ENCODE measurements around the gene ING1.
"Not testable (repeated sequence)": the region's sequence is repeated elsewhere in the genome, so short reads cannot be mapped to it uniquely, and the experiment has no call there.

DNA sequence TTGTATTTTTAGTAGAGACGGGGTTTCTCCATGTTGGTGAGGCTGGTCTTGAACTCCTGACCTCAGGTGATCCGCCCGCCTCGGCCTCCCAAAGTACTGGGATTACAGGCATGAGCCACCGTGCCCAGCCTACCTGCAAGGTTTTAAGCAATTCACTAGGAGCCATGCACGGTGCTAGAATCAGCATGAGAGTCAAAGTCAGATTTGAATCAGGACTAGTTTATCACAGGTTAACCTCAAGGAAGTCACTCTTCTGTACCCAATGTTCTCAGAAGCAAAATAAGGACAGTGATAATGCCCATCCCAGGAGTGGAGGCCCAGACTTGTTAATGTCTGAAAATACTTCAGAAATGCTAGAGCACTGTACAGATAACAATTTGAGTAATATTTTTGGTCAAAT lies 12.7 kb downstream of the ING1 start:
- TF ChIP-seq, protein P1, sequence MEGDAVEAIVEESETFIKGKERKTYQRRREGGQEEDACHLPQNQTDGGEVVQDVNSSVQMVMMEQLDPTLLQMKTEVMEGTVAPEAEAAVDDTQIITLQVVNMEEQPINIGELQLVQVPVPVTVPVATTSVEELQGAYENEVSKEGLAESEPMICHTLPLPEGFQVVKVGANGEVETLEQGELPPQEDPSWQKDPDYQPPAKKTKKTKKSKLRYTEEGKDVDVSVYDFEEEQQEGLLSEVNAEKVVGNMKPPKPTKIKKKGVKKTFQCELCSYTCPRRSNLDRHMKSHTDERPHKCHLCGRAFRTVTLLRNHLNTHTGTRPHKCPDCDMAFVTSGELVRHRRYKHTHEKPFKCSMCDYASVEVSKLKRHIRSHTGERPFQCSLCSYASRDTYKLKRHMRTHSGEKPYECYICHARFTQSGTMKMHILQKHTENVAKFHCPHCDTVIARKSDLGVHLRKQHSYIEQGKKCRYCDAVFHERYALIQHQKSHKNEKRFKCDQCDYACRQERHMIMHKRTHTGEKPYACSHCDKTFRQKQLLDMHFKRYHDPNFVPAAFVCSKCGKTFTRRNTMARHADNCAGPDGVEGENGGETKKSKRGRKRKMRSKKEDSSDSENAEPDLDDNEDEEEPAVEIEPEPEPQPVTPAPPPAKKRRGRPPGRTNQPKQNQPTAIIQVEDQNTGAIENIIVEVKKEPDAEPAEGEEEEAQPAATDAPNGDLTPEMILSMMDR (conservative IDR thresholded peaks at IDR 0.05) = not testable (repeated sequence)
- not testable (repeated sequence) for TF ChIP-seq ZFX (IDR thresholded peaks at IDR 0.05)
